ENCODE measurements around the gene SESN1. TPM values are rescaled to one million over a fixed set of nuclear protein-coding genes. Genes with fewer than 3 reads are reported as not detected.
A peak's percentile ranks its signal among the peaks of the same experiment; 100 is the strongest.

The SESN1 gene
- total RNA-seq, 2 donors from 2014 or later = 69.6 to 97.3 TPM

DNA sequence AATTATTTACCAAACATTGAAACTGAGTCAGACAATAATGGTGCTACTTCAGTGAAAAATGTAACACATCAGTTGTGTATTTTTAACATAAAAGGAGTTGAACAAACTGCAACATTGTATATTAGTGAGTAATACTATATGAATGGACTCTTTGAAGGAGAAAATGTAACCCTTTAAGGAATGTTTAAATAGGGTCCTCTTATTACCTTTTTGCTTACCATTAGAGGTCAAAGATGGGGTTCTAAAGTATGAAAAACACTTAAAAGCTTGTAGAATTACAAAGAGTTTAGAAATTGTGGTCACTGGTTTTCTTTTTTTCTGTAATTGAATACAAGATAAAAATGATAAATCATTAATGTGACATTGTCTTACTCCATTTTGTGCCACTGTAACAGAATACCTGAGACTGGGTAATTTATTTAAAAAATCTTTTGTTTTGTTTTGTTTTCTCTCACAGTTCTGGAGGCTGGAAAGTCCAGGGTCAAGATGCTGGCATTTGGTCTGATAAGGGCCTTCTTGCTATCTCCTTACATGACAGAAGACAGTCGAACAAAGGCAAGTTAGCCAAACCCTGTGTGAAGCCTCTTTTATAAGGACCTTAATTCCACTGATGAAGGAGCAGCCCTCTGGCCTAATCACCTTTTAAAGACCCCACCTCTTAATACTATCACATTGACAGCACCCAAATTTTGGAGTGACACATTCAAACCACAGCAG, 43.2 kb downstream of the SESN1 start:
- Mint-ChIP-seq H3K27ac (no peak overlapping the region), H3K4me1 (peaks cover 27% of the 10 kb centered on the region), H3K27me3 (no peaks in the 10 kb centered on the region), H3K36me3 (ENCODE audit: low read depth) (peaks cover 7% of the 10 kb centered on the region), H3K4me3 (no peak overlapping the region)
- DNase-seq = no peak
- no peak for ATAC-seq
- no peaks in the 10 kb centered on the region for H3K9me3 ChIP-seq (ENCODE audit: control insufficient read depth, low read length, poor library complexity, severe bottlenecking)

DNA sequence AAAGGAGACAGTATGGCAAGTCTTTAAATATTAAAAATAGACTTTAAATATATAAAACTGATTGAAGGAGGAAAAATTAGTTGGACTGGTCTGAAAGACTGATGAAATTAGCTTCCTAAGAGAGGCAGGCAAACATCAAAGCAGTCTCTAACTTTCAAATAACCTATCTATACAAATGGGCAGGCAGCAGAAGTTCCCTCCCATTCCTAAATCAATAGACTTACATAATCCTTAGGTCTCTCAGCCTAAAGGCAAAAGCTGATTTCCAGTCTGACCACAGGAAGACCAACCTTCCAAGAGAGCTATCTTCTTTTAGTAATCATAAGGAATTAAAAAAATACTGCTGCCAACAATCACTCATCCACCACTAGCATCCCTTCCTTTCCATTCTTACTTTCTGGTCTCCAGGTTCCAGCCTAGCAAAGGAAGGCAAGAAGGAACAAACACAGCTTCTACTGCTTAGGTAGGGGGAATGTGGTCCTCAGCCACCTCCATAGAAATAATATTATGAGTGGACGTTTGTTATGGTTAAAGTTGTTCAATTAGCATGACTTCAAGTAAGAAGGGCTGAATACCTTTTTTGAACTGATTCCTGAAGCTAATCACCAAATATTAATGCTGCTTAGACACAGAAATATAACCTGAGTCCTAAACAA, 44.1 kb downstream of the SESN1 start:
- Mint-ChIP-seq H3K36me3 (ENCODE audit: low read depth) (peaks cover 7% of the 10 kb centered on the region), H3K4me3 (no peak overlapping the region), H3K27me3 (no peaks in the 10 kb centered on the region), H3K27ac (no peak overlapping the region), H3K4me1 (peaks cover 27% of the 10 kb centered on the region)
- ATAC-seq = no peak
- H3K9me3 ChIP-seq (ENCODE audit: control insufficient read depth, low read length, poor library complexity, severe bottlenecking) = no peaks in the 10 kb centered on the region
- DNase-seq = no peak

DNA sequence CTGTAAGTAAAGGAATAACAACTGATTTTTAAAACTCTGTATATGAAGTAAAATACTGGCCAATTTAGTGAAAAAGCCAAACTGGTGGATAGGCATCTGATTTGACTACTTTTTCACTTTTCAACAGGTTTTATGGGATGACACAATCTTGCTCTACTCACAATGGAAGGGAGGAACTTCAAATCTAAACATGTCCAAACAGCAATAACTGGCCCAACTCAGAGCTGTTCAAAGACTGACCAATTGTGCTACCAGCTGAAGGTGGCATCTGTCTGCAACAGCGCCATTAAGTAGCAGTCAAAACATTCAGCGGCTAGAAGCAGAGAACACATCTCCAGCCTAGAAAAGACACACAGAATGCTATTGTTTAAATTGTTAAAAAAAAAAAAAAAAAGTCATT, 44.6 kb downstream of the SESN1 start:
- Mint-ChIP-seq H3K27ac (no peak overlapping the region), H3K4me1 (peaks cover 26% of the 10 kb centered on the region)

DNA sequence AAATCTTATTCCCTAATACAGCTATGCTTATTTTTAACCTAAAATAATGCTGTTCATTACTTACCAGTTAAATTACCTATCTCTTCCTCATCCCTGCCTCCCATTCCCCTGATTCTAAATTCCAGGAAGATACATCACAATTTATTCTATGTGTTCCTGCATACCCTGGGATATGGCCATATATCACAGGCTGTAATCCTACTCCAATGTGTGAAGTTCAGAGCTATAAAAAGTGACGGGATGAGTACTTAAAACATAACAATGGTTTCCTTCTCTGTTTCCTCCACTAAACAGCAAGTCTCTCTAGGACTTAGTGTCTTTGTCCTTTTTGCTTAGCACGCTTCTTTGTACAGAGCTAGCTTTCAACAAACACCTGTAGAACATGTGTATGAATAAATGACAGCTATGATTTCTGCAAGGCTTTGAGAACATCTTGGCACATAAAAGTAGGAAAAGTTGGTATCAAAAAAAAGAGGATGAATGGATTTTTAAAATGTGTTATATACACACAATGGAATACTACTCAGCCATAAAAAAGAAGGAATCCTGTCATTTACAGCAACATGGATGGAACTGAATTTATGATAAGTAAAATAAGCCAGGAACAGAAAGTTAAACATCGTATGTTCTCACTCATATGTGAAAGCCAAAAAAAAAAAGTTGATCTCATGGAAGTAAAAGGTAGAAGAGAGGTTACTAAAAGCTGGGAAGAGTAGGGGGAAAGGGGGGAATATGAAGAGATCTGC, 45.8 kb downstream of the SESN1 start:
- Mint-ChIP-seq H3K4me1 (peaks cover 26% of the 10 kb centered on the region), H3K4me3 (no peak overlapping the region), H3K27me3 (no peaks in the 10 kb centered on the region)

More for the DNA sequence above, 44.6 kb downstream of the SESN1 start:
- Mint-ChIP-seq H3K4me3 (no peak overlapping the region), H3K36me3 (ENCODE audit: low read depth) (peaks cover 6% of the 10 kb centered on the region), H3K27me3 (no peaks in the 10 kb centered on the region)
- DNase-seq (no peak), ATAC-seq (no peak)
- H3K9me3 ChIP-seq (ENCODE audit: control insufficient read depth, low read length, poor library complexity, severe bottlenecking) = no peaks in the 10 kb centered on the region

DNA sequence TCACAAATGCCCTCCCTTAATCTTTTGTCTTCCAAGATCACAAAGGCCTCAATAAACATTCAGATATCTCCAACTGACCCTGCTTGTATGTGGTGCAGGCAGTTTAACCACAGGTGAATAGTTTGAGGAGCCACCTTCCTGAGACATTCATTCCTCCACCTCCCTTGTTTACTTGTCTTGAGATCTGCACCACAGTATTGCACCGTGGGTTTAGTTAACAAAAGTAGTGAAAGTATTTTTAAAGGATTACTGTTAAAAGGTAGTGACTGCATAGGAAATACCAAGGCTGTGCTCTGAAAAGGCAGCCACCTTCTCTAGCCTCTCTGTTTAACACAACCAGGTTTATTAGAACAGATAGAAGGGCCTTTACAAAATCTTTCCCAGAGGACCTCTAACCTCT, 46.5 kb downstream of the SESN1 start:
- DNase-seq = no peak
- Mint-ChIP-seq H3K4me1 (peaks cover 24% of the 10 kb centered on the region), H3K27ac (peak overlapping the region; percentile 32), H3K36me3 (ENCODE audit: low read depth) (peaks cover 1% of the 10 kb centered on the region), H3K4me3 (no peak overlapping the region), H3K27me3 (no peaks in the 10 kb centered on the region)
- no peak for ATAC-seq
- H3K9me3 ChIP-seq (ENCODE audit: control insufficient read depth, low read length, poor library complexity, severe bottlenecking) = no peaks in the 10 kb centered on the region

More for the DNA sequence above, 45.8 kb downstream of the SESN1 start:
- H3K9me3 ChIP-seq (ENCODE audit: control insufficient read depth, low read length, poor library complexity, severe bottlenecking) = no peaks in the 10 kb centered on the region
- no peak for DNase-seq
- peak overlapping the region; percentile 32 for H3K27ac Mint-ChIP-seq
- H3K36me3 Mint-ChIP-seq (ENCODE audit: low read depth) = peaks cover 3% of the 10 kb centered on the region
- no peak for ATAC-seq

DNA sequence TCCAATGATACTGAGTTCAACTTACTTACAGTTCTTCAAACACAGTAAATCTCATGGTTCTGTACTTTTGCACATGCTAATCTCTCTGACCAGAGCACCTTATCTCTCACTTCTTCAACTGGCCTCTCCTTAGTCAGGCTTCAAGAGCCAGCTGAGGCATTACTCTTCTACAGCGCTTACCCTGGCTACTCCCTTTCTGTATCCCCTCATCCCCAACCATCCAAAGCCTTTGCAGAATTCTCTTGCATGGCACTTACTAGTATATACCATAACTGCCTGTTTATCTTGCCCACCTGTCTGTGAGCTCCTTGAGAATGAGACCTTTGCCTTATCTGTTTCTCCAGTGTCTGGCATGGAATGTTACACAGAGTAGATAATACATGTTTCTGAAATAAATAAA, 49.2 kb downstream of the SESN1 start:
- H3K9me3 ChIP-seq (ENCODE audit: control insufficient read depth, low read length, poor library complexity, severe bottlenecking) = no peaks in the 10 kb centered on the region
- Mint-ChIP-seq H3K4me1 (peaks cover 13% of the 10 kb centered on the region), H3K27me3 (no peaks in the 10 kb centered on the region), H3K27ac (peak overlapping the region; percentile 1), H3K4me3 (no peak overlapping the region), H3K36me3 (ENCODE audit: low read depth) (no peaks in the 10 kb centered on the region)
- no peak for DNase-seq
- no peak for ATAC-seq

DNA sequence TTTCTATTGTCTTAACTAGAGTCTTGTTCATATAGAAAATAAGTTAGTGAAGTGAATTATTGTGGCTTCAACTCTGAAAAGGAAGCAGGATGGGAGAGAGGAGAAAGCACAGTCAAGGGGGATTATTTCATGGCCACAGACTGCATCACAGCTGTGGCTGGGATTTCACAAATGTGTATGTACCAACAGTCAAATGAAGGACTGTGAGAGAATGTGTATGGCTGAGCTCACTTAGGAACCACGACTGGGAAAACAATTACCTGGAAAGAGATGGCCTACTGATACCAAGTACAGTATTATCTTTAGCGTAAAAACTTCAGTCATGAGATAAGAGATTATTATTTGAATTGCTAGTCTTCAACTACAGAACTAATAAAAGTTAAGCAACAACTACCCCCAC, 54.9 kb downstream of the SESN1 start:
- Mint-ChIP-seq H3K27me3 (no peaks in the 10 kb centered on the region), H3K27ac (peak overlapping the region; percentile 27), H3K36me3 (ENCODE audit: low read depth) (no peaks in the 10 kb centered on the region), H3K4me1 (peaks cover 18% of the 10 kb centered on the region), H3K4me3 (no peak overlapping the region)
- DNase-seq (no peak), ATAC-seq (no peak)
- H3K9me3 ChIP-seq (ENCODE audit: control insufficient read depth, low read length, poor library complexity, severe bottlenecking) = no peaks in the 10 kb centered on the region

DNA sequence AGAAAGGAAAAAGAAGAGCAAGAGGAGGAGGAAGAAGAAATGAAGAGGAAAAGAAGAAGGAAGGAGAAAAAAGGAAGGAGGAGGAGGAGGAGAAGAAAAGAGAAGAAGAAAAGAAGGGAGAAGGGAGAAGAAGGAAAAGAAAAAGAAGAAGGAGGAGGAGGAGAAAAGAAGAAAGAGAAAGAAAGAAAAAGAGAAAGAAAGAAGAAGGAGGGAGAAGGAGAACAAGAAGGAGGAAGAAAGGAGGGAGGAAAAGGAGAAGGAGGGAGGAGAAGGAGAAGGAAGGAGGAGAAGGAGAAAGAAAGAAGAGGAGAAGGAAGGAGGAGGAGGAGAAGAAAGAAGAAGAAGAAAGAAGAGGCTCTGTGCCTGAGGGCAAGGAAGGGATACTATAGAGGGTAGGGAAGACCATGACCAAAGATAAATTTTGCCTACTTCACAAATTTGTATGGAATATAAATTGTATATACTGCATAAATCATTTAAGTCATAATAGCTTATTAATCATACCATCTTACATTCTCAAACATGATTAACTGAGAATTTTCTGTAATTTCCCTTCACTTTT, 55.7 kb downstream of the SESN1 start:
- Mint-ChIP-seq H3K4me3 (no peak overlapping the region), H3K36me3 (ENCODE audit: low read depth) (no peaks in the 10 kb centered on the region), H3K27ac (peak overlapping the region; percentile 90), H3K27me3 (no peaks in the 10 kb centered on the region), H3K4me1 (peaks cover 22% of the 10 kb centered on the region)
- ATAC-seq = no peak
- DNase-seq = no peak
- H3K9me3 ChIP-seq (ENCODE audit: control insufficient read depth, low read length, poor library complexity, severe bottlenecking) = no peaks in the 10 kb centered on the region

DNA sequence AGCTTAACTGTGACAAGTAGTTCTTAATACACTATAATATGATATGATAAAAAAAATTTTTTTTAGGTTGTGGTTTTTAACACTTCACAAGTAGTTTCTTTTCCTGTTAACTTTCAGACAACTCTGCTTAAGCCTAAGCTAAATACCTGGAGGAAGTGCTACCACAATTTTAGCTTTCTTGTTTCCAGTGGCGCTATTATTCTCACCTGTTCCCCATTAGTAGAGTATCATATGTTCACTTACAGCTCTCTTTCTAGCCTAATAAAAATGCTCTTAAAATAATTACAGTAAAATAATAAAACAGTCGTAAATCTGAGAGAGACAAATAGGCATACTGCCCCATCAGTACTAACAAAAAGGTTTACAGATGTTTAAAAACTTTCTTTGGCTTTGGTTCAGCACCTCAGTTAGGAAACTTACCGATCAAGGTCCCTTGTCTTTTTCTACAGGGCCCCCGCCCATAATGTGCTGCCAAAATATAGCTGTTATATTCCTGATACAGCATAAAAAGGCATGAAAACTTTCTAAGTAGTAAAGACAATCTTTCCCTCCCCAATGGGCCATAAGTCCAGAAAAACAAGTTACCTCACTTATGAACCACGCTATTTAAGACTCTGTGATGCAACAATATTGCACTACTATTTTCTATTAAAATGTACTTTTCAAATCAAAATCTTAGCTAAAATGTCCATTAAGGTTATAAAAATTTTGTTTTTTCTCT, 57.9 kb downstream of the SESN1 start:
- Mint-ChIP-seq H3K27me3 (no peaks in the 10 kb centered on the region), H3K27ac (peak overlapping the region; percentile 90), H3K4me1 (peaks cover 26% of the 10 kb centered on the region), H3K4me3 (no peak overlapping the region), H3K36me3 (ENCODE audit: low read depth) (no peaks in the 10 kb centered on the region)
- H3K9me3 ChIP-seq (ENCODE audit: control insufficient read depth, low read length, poor library complexity, severe bottlenecking) = no peaks in the 10 kb centered on the region
- ATAC-seq (peak; percentile 82), DNase-seq (no peak)

DNA sequence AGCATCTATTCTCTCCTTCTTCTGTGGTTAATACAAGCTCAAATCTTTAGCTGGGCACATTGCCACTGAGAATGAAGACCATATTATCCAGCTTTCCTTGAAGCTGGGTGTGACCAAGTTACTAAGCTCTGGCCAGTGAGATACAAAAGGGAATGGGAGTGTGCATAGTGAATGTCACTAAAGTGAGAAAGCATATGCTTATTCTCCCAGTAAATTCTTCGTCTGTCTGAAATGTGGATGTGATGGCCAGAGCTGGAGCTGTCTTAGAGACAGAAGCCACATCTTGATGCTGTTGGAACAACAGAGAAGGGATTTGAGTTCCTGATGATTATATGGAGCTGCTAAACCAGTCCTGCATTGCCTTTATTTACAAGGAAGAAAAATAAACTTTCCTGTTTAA, 60.1 kb downstream of the SESN1 start:
- no peak for ATAC-seq
- H3K4me1 Mint-ChIP-seq = peaks cover 26% of the 10 kb centered on the region

DNA sequence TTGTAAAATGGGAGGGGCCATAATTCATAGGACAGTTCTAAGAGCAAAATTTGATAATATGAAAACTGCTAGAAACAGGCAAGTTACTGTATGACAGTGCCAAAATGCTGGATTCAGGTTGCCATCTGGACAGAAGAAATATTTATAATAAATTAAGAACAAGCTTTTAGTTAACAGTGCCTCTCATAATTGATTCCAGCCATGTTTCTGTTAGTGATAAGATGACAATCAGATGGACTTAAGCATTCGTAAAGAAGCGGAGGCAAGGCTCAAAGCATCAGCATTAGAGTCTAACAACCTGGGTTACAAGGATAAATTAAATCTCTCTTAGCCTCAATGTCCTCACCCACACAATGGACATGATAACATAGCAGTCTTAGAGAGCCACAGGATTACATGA, 61.0 kb downstream of the SESN1 start:
- Mint-ChIP-seq H3K27me3 (no peaks in the 10 kb centered on the region), H3K36me3 (ENCODE audit: low read depth) (peaks cover 4% of the 10 kb centered on the region), H3K4me3 (no peak overlapping the region), H3K27ac (no peak overlapping the region), H3K4me1 (peaks cover 26% of the 10 kb centered on the region)
- no peaks in the 10 kb centered on the region for H3K9me3 ChIP-seq (ENCODE audit: control insufficient read depth, low read length, poor library complexity, severe bottlenecking)
- DNase-seq (no peak), ATAC-seq (no peak)

More for the DNA sequence above, 60.1 kb downstream of the SESN1 start:
- peaks cover 4% of the 10 kb centered on the region for H3K36me3 Mint-ChIP-seq (ENCODE audit: low read depth)
- no peaks in the 10 kb centered on the region for H3K27me3 Mint-ChIP-seq
- peak overlapping the region; percentile 62 for H3K27ac Mint-ChIP-seq
- H3K4me3 Mint-ChIP-seq = no peak overlapping the region
- no peaks in the 10 kb centered on the region for H3K9me3 ChIP-seq (ENCODE audit: control insufficient read depth, low read length, poor library complexity, severe bottlenecking)
- no peak for DNase-seq

DNA sequence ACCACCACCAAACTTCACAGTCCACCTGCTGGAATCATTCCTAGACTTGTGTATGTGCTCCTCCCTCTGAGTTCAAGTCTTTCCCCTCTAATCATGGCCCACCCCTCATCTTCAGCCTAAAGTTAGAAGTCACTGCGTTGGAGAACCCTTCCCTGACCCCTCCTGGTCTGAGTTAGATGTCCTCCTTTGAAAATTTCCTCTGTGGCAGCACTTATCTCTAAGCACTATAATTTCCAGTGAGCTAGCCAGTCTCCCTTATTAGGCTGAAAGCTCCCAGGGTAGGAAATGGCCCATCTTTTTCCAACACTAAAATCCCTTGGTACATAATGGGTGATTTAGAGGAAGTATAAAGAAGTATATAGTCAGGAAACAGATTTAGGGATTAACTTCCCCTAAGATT, 63.2 kb downstream of the SESN1 start:
- H3K4me1 Mint-ChIP-seq = peaks cover 22% of the 10 kb centered on the region
- H3K4me3 Mint-ChIP-seq = no peak overlapping the region
- DNase-seq (no peak), ATAC-seq (no peak)
- H3K36me3 Mint-ChIP-seq (ENCODE audit: low read depth) = peaks cover 4% of the 10 kb centered on the region
- H3K27ac Mint-ChIP-seq = no peak overlapping the region
- H3K27me3 Mint-ChIP-seq = no peaks in the 10 kb centered on the region
- H3K9me3 ChIP-seq (ENCODE audit: control insufficient read depth, low read length, poor library complexity, severe bottlenecking) = no peaks in the 10 kb centered on the region

DNA sequence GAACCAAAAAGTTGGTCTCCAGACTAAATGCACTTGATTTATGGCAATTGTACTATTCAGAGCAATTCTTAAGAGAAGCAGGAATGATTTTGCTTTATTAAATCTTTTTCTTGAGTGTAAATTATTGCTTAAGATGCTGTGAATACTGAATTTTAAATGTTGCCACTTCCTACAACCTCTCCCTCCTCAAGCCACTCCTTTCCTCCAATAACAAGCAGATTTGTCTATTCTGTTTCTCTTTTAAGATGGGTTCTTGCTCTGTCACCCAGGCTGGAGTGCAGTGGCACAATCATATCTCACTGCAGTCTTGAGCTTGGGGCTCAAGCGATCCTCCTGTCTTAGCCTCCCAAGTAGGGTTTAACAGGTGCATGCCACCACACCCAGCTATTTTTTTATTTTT, 65.3 kb downstream of the SESN1 start:
- Mint-ChIP-seq H3K4me1 (peaks cover 23% of the 10 kb centered on the region), H3K27ac (peak overlapping the region; percentile 78), H3K27me3 (no peaks in the 10 kb centered on the region), H3K4me3 (peak overlapping the region; percentile 22), H3K36me3 (ENCODE audit: low read depth) (peaks cover 4% of the 10 kb centered on the region)
- ATAC-seq (no peak), DNase-seq (no peak)
- no peaks in the 10 kb centered on the region for H3K9me3 ChIP-seq (ENCODE audit: control insufficient read depth, low read length, poor library complexity, severe bottlenecking)

Data from T-helper 17 cell (primary cell).